Embryonic facial prominence (tissue), 1 donor: ENCODE results near the gene LBX2.

Experiments used
- DNase-seq: peaks from one replicate; pipeline ENCODE4 v3.0.0-alpha.2; 2016; ENCODE audit errors: extremely low spot score

LBX2 gene

DNA sequence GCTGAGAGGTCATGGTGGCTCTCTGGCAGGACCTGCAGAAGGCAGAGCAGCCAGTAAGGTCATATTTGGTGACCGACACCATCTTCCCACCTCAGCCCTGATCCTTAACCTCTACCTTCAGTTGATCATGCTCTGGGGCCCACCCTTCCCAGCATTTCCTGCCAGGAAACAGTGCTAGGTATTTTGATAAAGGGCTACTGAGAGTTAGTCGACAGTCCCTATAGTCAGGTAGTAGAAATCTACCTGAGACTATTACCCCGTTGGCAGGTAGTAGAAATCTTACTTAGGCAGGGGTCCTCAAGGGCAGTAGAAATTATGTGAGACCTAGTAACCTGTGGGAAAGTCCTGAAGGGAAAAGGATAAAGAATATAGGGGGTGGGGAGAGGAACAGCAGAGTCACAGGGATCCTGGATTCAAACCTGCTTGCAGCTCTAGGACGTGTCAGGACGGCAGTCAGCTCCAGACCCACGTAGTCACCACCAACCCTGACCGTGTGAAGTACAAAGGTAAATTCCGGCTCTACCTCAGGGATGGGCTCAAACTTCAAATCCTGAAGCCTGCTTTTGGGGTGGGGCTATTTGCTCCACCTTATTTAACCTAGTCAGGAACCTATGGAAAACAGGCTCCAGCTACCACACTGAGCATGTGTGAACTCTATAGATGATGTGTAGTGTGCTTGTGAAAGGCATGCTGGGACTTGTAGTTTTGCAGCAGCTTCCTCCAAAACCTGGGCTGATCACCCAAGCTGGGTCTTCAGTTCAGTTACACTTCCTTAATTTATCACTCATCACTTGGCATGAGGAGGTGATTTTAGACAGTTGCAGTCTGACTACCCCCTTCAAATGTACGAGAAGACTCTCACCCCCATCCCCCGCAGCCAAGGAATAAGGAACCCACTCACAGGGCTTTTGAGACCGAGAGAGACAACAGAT, 26.6 kb upstream of the LBX2 start, which contains the start of gene DQX1:
DQX1 (minus strand) TSS at position 515 of the 932 bp plus-strand sequence; CDS start at position 13, 502 bp downstream.
- DNase-seq = no peak

GRCh38 chr2:74524955-74525716, 25.7 kb upstream of the LBX2 start:
- no peak for DNase-seq

DNA sequence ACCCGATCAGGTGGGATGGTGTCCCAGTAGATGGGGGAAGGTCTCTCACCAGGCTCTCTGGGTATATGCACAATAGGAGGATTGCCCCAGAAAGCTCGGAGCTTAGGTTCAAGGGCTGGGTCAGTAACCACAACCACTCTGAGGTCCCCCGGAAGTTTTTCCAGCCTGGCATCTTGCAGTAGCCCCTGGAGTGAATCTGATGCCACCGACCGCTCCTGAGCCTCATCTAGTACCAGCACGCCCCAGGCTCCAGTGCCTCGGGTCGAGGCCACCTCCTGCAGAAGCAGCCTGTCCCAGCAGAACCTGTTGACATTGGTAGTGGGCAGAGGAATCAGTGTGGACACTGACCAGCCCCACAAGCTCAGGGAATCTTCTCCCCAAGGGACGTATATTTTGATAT, 24.6 kb upstream of the LBX2 start:
- no peak for DNase-seq

DNA sequence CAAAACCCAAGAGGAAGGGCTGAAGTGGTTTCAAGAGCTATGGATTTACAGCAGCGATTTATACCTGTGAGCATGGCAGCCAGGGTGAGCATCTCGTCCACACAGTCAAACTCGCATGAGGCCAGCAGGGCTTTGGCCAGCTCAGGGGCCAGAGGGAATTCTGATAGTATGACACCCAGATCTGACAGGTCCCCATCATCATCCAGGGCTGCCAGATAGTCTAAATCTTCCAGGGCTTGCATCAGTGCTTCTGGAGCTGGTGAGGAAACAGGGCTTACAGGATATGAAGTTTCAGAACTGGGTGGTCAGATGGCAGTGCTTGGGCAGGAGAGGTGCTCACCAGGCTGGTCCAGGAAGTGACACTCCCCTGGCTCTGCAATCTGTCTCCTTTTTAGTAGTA, 23.1 kb upstream of the LBX2 start:
- DNase-seq = no peak

DNA sequence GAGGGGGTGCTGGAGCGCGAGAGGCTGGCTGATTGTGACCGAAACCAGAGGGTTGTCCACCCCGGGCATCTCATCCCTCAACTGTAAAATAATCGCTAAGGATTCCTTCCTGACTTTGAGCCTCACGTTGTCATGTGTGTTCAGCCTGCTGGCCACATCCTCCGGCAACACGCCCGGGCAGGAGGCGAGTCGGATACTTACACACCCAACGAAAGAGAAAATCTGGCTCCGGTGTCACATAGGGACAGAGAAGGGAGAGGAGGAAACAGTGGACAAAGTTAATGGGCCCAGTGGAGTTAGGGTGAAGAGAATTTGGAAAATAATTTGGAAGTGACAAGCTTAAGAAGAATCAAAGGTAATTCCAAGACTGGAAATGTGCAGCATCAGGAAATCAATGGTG, 17.2 kb upstream of the LBX2 start:
- DNase-seq = no peak

- DNase-seq = no peak
These were observed 16.7 kb upstream of the LBX2 start for GRCh38 chr2:74515981-74516633.

DNA sequence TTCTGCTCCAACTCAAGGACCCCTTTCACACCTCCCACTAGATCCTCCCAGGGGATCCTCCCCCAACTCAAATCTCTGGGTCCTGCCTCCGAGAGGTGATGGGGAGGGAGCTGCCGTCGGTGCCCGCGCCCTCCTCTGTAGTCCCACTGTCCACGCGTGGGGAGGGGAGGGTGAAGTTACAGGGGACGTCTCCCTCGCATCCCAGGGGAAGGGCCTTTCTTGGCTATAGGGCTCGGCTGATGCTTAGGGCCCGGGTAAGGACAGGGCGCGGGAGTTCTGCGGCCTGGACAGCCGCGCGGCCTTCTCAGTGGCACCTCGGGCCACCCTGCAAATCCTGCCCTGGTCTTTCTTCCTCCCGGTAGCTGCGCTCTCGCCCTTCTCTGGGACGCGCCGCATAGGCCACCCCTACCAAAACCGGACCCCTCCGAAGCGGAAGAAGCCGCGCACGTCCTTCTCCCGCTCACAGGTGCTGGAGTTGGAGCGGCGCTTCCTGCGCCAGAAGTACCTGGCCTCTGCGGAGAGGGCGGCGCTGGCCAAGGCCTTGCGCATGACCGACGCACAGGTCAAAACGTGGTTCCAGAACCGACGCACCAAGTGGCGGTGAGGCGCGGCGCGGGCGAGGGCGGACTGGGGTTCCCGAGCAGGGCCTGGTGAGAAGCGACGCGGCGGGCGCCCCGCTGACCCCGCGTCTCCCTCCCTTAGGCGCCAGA, 16.0 kb upstream of the LBX2 start:
- DNase-seq = no peak

- DNase-seq = no peak
These were observed 15.2 kb upstream of the LBX2 start, which contains the start of gene TLX2 for GRCh38 chr2:74514368-74515270. TSS of gene TLX2 (plus strand) at chr2:74514450. CDS start at chr2:74514807, 357 bp downstream.

GRCh38 chr2:74513605-74514367, 14.4 kb upstream of the LBX2 start:
- no peak for DNase-seq

GRCh38 chr2:74512744-74513604, 13.6 kb upstream of the LBX2 start:
- DNase-seq = no peak

DNA sequence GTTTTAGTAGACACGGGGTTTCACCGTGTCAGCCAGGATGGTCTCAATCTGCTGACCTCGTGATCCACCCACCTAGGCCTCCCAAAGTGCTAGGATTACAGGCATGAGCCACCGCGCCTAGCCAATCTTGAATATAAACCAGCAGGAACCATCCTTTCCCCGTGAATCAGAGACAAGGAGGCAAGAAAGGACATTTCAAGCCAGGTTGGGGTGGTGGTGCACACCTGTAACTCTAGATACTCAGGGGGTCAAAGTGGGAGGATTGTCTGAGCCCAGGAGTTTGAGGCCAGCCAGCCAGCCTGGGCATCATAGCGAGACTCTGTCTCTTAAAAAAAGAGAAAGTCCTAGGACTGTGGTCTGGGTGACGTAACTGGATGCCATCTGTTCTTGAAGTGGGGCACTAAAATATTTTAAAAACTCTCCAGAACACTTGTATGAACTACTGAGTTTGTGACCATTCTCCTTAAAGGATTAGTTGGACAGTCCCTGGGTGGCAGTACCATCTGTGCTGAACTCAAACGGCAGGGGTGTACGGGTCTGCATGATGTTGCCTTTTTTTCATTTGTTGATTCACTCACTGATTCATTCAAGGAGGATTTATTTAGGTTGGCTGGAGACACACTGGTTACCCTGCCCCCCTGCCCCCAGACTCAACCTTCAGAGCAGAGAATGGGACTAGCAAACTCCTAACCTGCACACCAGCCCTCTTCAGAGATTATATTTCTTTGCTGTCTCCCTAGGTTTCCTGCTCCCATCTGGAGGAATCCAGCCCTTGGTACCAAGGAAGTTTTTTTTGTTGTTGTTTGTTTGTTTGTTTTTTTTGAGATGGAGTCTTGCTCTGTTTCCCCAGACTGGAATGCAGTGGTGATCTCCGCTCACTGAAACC, 11.9 kb upstream of the LBX2 start:
- no peak for DNase-seq

DNA sequence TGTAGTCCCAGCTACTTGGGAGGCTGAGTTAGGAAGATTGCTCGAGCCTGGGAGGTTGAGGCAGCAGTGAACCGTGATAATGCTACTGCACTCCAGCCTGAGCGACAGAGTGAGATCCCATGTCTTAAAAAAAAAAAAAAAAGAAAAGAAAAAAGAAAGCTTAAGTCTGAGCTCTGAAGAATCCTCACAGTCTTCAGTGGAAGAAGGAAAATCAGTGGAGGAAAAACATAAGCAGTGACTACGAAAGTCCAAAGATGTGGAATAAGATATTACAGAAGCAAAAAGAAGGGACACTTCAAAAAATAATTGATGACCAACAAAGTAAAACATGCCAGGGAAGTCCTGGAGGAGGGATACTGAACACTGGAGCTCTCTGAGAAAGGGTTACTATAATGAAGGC, 10.9 kb upstream of the LBX2 start:
- DNase-seq = no peak

DNA sequence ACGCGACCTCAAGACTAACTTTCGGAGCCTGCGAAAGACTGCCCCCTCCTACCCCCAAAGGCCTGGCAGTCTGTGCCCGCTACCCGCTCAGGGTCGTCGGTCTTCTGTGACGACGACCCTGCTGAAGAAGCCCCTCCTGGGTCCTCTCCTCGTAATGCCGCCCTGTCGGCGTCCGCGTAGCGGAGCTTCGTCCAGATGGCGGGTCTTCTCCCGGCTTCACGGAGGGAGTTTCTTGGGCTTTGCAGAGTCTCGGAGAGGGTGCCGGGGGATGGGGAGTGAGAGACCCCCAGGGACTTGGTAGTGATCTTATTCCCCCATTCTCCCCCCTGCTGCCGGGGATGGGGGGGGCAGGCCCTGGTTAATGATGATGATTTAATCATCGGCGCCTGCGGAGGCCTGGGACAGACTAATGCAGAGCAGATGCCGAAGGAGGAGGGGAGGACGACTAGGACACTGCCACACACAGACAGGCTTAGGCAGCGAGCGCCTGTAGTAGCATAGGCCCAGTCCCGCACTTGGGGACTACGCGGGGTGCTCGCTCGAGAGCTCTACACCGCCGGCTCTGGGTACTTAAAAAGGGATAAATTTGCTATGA, 8.6 kb upstream of the LBX2 start:
- DNase-seq = no peak

DNA sequence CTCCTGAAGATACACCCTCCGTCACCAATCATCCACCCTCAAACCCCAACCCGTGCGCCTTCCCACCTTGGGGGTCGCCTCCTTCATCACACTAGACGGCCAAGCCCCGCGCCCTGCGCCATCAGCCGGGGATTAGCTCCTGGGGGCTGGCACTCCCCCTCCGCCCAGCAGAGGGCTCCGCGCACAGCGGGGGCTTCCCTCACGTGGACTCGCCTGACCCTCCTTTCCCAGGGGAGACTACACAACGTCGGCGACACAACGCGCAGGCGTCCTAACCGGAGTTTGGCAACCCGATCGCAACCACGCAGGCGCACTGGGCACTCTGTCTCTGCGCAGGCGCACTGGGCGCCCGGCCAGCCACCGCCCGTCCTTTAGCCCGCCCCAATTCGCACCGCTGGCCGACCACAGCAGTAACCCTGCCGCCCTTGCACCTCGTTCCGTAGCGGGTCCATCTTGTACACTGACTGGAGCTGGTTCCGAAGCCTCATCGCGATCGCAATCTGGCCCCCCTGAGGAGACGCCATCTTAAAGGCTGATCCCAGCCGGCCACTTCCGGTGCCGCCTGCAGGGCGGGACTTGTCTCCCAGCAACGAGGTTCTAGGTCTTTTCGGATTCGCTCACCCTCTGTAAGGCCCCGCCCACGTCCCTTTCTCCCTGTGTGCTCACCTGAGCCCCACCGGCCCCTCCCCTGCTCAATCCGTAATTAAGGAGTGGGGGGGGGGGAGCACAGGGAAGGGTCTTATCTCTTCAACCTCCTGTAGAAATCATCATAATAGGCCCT, 7.9 kb upstream of the LBX2 start, which contains the start of gene PCGF1:
PCGF1 (minus strand) TSS at position 551 of the 781 bp plus-strand sequence; CDS start at position 524, 27 bp downstream.
- peak; percentile 95 for DNase-seq

GRCh38 chr2:74505448-74506246, 6.2 kb upstream of the LBX2 start:
- no peak for DNase-seq
